Umbilical cord (tissue), 2 donors: Measurements from ENCODE around the gene PTPRM. TPM values are rescaled to one million over a fixed set of nuclear protein-coding genes. Genes with fewer than 3 reads are reported as not detected.

Source experiments
- DNase-seq: peaks from one replicate; pipeline ENCODE4 v3.0.0-alpha.2; 2015; ENCODE audit warnings: low spot score
- total RNA-seq: library from RNA; depleted of rRNA; stranded (reverse); fragments of >200 nt; gene quantifications from one replicate; pipeline ENCODE4 v1.2.3, GENCODE V29; 2014; ENCODE audit warnings: low replicate concordance; ENCODE audit not compliant: insufficient read depth

The PTPRM gene
- total RNA-seq, 1 donor from 2014 or later = 49.1 TPM

DNA sequence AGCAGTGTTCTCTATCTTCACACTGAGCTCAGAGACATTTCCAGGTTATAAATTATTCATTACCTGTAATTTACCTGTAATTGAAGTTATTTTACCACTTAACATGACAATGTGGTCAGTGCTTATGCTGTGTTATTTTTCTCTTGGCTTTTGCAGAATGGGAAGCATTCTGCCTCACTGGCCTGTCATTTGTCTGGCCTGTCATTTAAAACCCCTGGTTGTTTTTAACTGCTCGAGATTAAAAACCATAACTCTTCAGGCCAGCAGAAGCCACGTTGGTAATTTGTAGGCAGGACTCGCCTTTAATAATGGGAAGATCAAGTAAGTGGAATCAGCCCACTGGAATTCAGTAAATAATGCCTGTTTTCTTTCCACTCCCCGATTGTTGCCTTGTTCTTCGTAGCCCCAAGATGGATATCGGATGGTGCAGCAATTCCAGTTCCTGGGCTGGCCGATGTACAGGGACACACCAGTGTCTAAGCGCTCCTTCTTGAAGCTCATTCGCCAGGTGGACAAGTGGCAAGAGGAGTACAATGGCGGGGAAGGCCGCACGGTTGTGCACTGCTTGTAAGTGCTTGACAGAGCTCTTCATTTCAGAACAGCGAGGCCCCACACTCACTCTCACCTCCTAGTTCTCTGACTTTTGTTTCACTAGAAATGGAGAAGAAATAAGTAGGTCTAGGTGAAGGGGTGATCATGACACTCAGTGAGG is 819.7 kb downstream of the PTPRM start:
- no peak for DNase-seq

DNA sequence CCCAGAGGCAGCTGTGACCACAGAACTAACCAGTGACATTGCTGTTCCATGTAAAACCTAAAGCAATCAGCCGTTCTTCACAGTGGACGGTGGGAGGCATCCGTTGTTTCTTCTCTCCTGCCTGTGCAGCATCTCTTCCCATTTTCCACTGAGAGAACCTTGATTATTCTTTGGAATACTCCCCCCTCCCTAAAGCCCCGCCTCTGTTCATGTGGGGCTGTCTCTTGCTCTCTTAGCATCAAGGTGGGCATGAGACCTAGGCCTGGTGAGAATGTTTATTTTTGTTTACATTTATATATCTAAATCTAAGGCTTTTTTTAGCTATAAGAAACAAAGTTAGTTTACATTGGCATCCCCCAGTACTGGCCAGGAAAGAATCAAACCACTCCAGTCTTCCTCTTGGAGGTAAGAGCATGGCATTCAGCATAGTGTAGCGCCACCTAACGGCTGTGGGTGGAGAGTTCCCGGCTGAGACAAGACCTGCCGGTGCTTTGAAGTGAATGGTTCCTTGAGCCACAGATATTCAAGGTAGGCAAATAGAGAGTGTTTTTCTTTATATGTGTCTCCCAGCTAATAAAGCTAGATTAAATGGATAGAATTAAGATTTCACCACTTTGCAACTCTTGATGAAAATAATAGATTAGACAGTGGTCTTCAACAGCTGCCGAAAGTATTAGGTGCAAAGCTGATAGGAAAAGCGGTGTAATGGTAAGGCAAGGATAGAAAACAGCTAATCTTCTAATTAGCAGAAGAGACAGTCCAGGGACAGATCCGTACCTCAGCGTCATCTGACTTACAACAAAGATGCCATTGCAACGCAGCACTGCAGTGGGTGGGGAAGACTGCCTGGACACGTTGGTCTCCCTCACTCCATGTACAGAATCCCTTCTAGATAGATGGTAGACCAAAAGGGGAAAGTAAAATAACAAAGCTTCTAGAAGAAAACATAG is 822.5 kb downstream of the PTPRM start:
- peak; percentile 46 for DNase-seq

DNA sequence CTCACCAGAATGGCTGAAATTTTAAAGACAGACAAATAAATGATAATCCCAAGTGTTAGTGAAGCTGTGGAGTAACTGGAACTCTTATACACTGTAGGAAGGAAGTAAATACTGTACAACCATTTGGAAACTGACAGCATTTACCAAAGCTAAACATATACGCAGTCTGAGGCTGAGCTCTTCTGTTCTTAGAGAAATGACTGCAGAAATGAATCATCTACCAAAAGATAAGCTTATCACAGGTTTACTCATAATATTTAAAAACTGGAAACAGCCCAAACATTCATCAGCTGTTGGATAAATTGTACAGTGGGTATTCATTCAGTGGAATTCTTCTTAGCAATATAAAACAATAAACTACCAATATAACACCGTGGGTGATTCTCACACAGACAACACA is 824.0 kb downstream of the PTPRM start:
- peak; percentile 68 for DNase-seq

DNA sequence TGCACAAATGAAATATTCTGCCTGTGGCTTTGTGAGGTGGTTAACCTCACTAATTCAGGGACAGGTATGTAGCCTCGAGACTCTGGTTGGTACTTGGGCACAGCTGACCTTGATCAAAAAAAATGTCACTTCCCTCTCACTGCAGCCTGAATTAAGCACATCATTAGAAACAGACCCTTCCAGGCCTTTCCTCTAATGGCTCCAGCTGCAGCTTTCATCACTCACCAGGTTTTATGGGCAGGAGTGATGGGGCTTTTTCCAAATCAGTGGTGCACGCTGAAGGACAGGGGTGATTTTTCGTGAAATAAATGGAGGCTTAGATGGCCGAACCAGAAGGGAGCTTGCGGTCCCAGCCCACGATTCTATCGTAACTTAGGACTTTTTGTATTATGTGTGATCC is 829.1 kb downstream of the PTPRM start:
- no peak for DNase-seq

DNA sequence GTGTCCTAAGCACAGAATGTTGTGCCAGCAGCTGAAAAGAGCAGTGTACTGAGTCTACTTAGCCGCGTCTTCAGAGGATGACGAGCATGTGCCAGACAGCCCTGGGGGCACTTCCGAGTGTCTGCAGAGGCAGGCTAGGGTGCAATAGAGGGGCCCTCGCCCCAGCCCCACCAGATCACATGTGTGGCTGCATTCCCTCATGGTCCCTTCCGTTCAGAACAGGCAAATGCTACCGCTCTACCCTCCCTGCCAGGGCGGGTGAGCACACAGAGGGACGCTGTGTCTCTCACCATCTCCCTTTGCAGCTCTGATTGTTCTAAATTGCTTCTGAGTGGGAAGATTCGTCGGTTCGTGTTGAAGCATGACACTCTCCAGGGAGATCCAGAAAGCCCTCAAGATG is 829.9 kb downstream of the PTPRM start:
- DNase-seq = no peak

DNA sequence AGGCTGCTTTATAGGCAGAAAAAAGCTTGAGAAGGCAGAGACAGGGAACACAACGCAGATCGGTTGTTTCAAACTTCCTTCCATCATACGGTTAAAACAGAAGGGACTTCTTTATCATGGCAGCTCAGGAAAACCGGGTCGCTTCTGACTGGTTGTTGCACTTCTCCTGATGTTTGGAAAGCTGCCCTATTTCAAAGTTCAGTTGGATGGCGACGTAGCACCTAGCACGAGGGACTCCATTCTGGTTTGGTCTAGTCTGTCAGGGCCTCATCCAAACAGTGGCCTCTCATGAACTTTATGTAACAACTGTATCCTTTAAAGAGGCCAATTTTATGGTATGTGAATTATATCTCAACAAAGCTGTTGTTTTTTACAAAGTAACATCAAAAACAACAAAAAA is 832.0 kb downstream of the PTPRM start:
- DNase-seq = no peak

DNA sequence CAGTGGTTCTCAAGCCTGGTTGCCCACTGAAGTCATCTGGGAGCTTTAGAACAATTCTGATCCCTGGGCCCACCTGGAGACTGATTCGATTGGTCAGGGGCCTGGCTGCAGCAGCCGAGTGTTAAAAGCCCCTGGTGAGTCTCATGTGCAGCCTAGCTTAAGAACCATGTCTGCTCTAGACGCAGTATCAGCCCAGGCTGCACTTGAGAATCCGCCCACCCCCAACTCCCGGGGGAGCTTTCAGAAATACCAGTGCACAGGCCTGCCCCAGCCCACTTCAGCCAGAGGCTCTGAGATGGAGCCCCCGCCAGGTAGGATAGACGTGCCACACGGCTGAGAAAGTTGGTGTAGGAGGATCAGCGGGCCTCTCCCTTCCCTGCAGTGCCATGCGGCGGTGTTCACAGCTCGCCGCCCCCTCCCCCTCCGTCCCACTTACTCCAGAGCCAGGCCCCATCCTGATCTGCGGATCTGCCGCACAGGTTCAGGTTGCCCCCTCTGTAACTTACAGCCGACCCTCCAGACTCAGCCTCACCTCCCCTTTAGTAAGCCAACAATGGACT is 833.2 kb downstream of the PTPRM start:
- no peak for DNase-seq

DNA sequence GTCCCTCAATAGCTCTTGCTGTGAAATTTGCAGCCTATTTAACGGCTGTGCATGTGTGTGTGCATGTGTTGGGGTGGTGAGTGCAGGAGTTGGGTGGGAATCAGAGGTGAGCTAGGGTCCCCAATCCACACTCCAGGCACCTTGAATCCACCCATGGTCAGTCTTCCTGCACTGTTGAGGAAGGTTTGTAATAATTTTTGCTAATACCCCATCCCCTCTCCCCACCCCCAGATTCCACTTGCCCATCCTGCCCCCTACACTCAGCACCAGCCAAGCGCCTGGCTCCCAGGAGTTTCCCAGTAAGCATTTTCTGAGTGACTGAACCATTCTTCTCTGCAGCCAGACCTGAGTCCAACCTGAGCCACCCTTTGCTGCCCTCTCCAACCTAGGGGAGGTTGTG is 833.7 kb downstream of the PTPRM start:
- DNase-seq = no peak

DNA sequence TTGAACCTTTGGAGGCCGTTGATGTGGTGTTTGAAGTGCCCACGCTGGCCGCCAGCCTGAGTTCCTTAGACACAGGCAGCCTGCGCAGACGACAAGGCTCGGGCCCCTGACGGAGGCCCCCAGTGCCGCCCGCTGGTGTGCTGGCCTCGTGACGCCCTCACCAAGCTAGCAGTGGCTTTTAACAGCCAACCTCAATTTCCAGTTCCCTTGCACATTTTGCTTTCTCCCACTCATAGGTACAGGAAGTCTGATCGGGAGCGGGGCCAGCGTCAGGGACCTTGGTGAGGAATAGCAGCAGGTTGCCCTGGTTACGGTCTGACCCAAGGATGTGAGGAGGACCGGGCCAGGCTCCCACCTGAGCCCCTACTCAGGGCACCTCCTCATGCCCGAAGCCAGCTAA is 834.5 kb downstream of the PTPRM start:
- DNase-seq = no peak

DNA sequence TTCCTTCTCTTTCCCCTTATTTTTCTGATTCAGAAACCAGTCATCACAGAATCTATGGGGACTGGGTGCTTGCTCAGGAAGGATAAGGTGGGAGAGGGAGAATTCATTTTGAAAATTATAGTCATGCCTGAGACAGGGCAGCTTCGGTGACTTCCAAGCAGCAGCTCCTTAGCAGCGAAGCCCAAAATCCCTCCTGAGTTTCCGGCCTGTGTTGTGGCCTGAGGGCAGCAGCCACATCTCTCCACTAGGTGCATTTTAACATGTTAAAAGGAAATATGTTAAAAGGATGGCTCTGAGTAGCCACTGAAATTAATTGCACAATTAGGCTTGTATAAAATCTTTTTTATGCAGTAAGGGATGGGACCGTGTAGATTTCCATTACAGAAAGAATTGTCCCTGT is 835.1 kb downstream of the PTPRM start:
- DNase-seq = no peak

DNA sequence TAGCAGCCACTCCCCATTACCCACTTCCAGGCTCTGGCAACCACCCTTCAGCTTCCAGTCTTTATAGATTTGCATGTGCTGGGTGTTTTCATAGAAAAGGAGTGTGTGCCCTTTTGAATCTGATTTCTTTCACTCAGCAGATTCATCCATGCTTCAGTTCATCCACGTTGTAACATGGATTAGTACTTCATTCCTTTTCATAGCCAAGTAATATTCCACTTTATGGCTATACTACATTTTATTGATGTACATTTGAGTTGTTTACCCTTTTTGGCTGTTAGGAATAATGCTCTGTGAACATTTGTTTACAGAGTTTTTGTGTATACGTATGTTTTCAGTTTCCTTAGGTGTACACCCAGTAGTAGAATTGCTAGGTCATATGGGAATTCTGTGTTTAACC is 836.6 kb downstream of the PTPRM start:
- no peak for DNase-seq

DNA sequence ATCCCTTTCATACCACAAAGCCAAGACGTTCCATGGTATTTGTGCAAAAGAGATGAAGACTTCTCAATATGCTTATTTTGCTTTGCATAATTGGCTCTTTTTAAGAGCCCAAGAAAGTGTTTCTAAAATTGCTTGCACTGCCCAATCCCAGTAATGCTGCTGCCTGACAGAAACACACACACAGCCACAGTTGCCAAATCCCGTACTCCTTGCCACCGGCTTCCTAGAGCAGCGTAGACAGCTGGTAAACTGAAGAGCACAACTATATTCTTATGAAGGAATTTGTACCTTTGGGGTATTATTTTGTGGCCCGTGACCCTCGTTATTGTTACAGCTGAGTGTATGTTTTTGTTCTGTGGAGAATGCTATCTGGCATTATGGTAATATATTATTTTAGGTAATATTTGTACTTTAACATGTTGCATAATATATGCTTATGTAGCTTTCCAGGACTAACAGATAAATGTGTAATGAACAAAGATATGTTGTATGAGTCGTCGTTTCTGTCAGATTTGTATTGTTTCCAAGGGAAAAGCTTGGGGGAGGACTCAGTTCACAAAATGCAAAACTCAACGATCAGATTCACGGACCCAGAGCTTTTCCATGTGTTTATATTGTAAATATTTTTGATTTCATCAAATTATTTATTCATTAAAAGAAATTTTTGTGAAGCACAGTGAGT is 839.2 kb downstream of the PTPRM start:
- no peak for DNase-seq

DNA sequence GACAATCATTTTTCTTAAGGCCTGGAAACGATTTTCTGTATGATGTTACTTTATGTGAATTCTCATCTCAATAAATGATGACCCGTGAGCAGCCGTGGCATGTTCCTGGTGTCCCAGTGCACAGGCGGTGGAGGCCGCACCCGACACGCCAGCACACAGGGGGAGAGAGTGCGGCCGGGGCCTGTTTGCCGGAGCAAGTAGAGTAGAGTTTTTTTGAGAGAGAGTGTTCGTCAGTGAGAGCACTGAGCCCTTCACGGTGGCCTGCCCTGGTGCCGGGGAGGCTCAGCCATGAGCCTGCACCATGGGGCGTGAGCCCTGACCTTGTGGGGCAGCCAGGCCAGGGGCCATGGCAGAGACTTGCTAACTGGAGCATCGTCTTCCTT is 839.7 kb downstream of the PTPRM start:
- no peak for DNase-seq

DNA sequence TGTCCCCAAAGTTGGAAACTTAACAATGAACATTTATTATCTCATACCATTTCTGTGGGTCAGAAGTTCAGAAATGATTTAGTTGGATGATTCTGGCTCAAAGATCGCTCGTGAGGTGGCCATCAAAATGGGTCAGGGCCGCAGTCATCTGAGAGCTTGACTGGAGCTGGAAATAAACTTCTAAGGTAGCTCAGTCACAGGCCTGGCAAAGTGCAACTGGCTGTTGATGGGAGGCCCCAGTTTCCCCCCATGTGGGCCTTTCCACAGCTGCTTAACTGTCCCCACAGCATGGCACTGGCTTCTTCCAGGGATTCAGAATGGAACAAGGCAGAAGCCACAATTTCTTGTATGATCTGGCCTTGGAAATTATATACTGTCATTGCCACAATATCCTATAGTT is 842.0 kb downstream of the PTPRM start:
- no peak for DNase-seq

DNA sequence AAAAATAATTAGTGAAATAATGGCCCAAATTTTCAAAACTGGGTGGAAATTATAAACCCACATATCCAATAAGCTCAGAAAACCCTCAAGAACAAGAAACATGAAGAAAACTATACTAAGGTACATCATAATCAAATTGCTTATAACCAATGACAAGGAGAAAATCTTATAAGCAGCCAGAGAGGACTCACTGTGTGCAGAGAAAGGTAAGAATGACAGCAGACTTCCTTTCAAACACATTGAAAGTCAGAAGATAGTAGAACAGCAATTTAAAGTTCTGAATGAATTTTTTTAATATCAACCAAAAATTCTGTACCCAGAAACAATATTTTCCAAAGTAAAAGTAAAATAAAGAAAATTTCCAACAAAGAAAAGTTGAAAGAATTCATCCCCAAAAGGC is 844.4 kb downstream of the PTPRM start:
- DNase-seq = no peak

DNA sequence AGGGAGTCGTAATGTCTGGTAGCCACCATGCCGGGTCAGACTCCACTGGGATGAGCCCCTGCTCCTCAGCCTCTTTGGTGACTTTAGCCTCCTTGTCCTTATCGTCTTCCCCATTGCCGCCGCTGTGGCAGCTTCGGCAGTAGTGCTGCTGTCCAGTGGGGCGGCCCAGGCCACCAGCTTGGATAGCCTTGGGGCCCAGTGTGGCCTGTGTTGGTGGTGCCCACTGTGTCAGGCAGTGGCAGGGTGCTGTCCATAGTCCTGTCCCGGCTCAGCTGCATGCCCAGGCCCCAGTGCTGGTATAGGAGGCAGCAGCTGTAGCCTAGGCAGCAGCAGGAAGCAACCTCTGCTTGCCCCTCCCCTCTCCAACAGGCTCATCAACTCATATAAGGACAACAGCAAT is 845.0 kb downstream of the PTPRM start:
- no peak for DNase-seq

DNA sequence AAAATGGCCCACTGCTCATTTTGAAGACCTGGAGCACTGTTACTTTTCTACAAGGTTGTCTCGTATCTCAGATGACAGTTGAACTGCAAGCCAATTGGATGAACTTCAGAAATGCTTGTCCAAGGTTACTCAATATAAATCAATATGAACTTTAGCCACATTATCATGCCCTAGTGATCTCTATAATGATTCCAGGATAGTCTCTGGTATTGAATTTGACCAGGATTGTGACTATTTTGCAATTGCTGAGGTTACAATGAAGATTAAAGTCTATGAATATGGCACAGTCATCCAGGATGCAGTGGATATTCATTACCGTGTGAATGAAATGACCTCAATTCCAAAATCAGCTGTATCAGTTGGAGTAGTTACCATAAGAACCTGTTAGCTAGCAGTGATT is 846.1 kb downstream of the PTPRM start:
- no peak for DNase-seq

DNA sequence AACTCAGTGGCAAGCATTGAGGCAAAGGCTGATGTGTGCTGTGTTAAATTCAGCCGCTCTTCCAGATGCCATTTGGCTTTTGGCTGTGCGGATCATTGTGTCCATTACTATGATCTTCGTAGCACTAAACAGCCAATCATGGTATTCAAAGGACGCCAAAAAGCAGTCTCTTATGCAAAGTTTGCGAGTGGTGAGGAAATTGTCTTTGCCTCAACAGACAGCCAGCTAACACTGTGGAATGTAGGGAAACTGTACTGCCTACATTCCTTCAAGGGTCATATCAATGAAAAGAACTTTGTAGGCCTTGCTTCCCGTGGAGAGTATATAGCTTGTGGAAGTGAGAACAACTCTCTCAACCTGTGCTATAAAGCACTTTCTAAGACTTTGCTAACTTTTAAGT is 846.6 kb downstream of the PTPRM start:
- DNase-seq = no peak

DNA sequence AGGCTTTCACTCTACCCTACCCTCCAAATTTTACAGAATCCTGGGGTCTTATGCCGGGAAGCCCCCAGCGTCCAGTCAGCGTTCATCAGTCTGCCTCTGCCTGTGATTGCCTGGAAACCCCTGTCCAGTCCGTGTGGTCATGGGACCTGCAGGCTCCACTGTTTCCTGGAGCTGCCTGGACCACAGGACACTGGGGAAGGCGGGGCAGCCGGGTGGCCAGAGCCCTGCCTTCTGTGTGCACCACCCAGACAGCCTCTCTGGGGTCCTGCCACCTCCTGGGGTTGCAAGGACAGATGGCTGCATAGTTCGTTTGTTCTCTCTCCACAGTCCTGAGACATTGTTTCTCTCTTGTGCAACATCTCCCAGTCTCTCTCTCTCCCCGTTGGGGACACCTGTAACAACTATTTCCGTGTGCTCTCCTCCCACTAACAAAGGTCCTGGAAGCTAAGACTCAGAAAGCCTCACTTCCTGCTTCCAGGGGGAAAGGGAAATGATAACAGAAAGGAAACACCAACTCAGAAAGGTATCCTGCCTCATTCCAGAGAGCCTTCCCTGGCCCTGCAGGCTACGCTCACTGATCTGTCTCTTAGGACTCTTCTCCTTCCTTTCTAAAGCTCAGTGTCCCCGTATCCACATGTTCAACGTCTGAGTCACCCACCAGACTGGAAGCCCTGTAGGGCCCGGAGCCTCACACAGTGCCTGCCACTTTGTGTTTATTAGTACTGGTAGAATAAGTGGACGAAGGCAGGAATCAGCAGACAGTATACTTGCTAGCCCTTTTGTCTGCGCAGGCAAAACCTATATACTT is 849.3 kb downstream of the PTPRM start:
- DNase-seq = no peak

DNA sequence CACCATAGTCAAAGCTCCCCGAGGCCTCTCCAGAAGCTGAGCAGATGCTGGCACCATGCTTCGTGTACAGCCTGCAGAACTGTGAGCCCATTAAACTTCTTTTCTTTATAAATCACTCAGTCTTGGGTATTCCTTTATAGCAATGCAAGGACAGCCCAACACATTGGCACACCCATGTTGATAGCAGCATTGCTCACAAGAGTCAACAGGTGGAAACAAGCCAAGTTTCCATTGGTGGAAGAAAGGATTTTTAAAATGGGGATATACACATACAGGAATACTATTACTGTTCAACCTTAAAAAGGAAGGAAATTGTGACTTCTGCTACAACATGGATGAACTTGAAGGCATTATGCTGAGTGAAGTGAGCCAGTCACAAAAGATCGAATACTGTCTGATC is 855.3 kb downstream of the PTPRM start:
- no peak for DNase-seq

DNA sequence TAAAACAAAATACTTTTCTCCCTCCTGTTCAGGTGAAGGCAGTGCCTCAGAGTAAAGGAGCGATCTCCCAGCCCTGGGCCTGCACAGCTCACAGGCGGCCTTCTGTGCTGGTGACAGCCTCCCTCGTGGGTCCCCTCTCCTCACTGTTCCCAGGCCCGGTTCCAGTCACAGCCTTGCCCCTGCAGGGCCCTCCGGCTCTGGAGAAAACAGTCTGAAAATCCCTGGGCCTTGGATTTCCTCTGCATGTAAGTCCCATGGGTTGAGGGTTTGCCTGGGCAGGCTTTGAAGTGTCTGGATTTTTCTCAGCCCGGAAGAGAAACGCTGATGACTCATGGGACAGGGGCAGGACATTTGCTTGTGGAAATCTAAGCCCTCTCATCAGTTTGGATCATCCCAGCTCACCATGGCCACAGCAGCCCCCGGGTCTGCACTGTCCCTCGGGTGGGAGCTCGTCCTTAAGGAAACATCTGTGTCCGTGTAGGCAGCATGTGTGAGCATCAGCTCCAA is 856.0 kb downstream of the PTPRM start:
- peak; percentile 86 for DNase-seq
